Activated CD4-positive, CD25-positive, alpha-beta regulatory T cell treated with anti-CD3 and anti-CD28 coated beads, Interleukin-2, amount 50 U/mL, for 24 hours (primary cell): ENCODE data around the gene IFNAR1.
"Not testable (repeated sequence)": the region's sequence is repeated elsewhere in the genome, so short reads cannot be mapped to it uniquely, and the experiment has no call there.

Experiments
- ATAC-seq, 2 donors: fragments of 150-1000 bp; cut with Tn5 transposase; one replicate each; pipeline ENCODE4 v1.10.0; 2021; ENCODE audit warnings: mild to moderate bottlenecking in 1 of 2, moderate library complexity in 1 of 2

Gene IFNAR1

DNA sequence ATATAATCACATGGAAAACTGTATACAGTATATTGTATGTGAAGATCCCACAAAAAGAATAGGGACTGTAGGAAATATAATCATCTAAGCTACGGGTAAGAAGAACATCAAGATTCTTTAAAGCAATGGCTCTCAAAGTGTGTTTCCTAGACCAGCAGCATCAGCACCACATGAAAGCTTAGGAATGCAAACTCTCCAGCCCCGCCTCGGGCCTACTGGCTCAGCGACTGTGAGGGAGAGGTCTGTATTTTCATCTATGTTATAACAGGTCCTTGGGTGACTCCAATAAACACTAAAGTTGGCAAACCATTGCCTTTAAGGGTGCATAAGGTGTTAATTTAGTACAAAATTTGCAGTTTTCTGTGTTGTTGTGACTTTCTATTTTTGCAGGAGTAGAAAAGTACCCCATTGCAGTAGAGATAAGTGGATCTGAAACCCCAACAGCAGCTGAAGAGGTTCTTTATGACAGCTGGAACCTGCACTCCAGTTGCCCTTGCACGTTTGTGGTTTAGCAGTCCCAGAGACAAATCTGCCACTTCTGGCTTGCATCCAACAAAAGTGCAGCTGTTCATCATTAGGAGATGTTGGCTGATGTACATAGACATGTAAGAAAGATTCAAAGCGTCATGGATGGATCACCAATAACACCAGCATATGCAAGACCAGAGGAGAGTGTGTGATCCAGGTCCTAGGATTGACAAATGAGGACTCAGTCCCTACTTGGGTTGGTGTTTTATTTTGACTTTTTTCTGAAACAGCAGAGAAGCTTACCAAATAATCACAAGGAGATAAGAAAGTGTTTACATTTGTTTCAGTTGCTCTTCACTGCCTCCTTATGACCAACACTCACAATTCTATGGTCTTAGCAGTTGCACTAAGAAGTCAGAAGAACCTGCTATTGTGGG lies 15.9 kb upstream of the IFNAR1 start:
- ATAC-seq = no peak

DNA sequence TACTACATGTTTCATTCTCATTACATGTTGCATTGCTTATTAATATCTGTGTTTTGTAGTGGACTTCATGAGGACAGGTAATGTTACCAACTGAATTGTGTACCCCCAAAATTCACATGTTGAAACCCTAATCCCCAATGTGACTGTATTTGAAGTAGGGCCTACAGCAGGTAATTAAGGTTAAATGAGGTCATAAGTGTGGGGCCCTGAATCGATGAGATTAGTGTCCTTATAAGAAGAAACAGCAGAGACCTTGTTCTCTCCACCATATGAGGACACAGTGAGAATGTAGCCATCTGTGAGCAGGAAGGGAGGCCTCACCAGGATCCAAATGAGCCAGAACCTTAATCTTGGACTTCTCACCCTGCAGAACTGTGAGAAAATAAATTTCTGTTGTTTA lies 15.0 kb upstream of the IFNAR1 start:
- no peak for ATAC-seq

DNA sequence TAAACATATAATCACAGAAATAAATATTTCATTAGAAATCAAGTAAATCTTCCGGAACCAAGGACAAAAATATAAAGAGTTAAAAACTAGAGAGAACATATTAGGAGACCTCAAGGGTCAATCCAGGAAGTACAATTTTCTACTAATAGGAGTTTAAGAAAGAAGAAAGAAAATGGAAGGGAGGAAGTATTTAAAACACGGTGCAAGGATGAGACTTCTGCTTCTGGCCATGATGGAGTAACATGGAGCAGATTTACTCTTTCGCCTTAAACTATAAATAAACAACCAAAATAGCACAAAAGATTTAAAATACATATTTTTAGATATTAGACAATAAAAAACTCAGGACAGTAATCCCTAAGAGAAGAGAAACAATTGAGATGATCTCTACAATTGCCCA lies 12.6 kb upstream of the IFNAR1 start:
- no peak for ATAC-seq

DNA sequence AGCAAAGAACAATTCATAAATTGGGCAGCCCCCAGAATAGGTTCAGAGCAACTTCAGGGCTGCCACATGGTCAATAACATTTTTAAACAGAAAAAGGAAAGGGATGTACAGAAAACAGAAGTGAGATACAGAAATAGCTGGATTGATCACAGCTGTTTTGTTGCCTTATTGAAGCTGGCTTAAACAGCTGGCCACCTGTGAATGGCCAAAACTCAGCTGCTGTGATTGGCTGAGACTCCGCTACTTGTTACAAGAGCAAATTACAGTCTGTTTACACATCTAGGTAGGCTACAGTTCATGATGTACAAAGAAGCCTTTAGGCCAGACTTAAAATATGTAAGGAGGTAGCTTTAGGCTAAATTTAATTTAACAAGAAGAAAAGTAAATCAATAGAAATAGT lies 11.6 kb upstream of the IFNAR1 start:
- no peak for ATAC-seq

DNA sequence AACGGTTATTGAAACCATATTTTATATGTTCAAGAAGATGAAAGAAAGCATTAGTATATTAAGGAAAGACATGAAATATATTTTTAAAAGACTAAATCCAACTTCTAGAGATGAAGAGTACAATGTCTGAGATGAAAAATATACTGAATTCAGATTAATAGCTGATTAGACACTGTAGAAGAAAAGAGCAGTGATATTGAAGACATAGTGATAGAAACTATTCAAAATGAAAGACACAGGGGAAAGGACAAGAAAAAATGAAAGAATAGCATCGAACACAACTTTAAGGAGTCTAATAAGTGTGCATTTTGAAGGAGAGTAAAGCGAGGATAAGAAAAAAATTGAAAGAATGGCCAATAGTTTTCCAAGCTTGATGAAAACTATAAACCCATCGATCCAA lies 11.2 kb upstream of the IFNAR1 start:
- no peak for ATAC-seq

DNA sequence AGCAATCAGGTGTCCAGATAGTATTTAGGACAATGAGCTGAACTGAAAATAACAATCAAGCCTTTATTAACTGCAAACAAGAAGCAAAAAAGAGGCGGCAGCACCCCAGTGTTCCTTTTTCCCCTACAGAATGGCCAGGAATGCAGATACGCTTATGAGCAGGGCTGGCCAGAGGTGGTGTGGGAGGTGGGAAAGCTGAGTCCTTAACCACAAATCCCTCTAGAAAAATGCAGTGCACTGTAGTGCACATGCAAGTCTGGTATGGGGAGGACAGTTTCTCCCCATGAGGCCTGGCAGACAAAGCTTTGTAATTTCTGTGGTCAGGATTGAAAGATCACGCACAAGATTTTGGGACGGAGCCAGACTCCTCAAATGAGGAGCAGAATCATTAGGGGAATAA lies 10.7 kb upstream of the IFNAR1 start:
- no peak for ATAC-seq

DNA sequence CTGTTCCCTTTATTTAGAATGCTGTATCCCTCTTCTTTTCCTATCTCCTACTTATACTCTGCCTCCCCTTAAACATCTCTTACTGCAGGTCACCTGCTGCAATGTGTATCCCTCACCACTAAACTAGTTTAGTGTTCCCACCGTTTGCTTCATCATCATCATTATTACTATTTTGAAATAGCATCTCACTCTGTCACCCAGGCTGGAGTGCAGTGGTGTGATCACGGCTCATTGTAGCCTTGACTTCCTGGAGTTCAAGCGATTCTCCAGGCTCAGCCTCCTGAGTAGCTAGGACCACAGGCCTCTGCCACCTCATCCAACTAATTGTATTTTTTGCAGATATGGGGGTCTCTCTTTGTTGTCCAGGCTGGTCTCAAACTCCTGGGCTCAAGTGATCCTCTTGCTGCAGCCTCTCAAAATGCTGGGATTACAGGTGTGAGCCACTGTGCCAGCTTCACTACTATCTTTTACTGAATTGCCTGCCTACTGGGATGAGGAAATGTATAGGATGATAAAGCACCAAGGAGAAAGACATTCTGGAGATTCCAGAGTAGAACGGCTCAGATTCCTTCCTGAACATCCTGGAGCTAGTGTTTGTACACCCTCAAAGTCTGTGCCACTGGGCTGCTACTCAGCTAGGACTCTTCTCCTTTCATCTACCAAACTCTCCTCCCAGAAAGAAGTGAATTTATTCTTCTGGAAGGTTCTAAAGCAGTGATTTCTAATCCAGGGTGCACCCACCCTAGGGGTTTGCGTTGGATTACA lies 8.6 kb upstream of the IFNAR1 start:
- no peak for ATAC-seq

DNA sequence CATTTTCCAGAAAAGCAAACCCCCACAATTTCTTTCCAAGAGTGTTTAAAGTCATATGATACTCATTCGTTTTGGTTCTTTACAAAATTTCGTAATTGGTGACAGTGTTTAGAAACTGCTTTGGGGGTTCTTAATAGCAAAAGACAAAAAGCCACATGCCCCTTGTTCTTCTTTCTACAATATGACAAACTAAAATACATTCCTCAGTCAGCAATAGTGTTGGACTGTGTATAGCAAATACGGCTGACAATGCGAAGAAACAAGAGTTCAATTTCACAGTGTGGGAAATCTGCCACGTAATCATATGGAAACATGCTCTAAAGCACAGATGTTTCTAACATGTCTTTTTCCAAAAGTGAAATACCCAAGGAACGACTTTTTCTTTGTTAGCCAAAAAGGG lies 7.6 kb upstream of the IFNAR1 start:
- ATAC-seq = no peak

DNA sequence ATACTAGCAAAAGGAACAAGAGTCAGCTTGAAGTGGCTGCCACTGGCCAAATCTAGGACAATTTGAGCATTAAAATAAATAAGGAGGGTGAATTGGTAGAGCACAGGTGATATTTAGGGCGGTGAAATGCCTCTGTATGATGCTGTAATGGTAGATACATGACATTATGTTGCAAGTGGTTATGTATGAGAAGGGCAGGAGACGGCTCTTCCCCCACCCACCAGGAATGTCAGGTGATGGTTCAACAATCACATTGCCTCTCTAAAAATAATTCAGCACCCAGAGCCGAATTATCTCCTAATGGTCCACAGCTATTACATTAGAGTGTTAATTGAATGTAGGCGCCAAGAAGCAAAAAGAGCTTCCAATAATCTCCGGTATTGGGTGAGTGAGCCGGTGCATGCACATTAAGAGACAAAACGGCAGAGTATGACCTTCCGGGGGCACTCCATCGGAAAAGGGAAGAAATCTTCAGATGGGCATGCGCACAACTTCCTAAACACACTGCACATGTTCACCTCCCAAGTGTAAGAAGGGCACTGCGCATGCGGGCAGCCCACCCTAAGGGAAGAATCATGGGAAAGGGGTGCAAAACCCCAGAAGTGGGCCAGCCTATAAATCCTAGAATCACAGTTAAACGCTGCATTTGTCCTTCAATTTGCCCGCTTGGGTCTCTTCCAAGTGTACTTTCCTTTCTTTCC lies 6.8 kb upstream of the IFNAR1 start:
- no peak for ATAC-seq

DNA sequence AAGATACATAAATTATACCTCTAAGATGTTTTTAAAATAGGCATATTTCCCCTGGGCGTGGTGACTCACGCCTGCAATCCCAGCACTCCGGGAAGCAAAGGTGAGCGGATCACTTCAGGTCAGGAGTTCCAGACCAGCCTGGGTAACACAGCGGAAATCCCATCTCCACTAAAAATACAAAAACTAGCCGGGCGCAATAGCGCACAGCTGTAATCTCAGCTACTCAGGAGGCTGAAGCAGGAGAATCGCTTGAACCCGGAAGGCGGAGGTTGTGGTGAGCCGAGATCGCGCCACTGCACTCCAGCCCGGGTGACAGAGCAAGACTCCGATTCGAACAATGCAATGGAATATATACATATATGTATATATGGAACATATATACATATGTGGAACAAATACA lies 3.8 kb upstream of the IFNAR1 start:
- ATAC-seq = not testable (repeated sequence)

DNA sequence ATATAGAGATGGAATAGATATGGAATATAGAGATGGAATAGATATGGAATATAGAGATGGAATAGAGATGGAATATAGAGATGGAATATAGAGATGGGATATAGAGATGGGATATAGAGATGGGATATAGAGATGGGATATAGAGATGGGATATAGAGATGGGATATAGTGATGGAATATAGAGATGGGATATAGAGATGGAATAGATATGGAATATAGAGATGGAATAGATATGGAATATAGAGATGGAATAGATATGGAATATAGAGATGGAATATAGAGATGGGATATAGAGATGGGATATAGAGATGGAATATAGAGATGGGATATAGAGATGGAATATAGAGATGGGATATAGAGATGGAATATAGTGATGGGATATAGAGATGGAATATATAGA lies 1.2 kb upstream of the IFNAR1 start:
- ATAC-seq = not testable (repeated sequence)

DNA sequence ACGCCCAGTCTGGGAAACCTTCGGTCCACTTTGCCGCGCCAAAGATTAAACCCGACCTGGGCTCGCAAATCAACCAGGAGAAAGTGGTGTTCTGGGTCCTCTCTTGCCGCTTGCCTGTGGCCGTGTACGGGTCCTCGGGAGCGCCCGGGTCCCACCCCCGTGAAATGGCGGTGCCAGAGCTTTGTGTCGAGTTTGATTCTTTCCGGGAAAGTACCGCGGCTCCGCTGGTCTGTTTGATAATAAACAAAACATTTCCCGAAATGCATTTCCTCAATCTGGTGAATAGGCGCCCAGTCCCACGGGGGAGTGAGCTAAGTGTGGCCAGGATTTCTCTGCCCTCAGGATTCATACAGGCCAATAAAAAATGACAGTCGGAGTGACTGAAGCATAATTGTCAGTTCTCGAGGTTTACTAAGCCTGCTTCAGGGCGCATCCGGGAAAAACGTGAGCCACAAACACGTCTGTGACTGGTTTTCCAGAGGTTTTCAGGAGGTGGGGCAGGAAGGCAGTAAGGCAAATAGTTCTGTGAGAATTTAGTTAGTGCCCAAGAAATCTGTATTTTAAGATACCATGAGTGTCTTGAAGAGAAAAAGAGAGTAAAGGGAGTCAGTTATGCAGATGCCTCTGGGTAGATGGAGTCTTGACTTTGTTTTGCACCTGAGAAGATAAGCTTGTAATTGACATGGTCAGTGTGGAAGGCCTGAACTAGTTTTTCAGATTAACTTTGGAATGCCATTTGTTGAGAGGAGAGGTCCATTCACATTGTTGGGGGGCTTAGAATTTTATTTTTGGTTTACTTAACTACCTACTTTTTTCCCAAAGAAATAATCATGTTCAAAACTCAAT lies 675 bp downstream of the IFNAR1 start:
- ATAC-seq = peak; percentile 39 to 50

DNA sequence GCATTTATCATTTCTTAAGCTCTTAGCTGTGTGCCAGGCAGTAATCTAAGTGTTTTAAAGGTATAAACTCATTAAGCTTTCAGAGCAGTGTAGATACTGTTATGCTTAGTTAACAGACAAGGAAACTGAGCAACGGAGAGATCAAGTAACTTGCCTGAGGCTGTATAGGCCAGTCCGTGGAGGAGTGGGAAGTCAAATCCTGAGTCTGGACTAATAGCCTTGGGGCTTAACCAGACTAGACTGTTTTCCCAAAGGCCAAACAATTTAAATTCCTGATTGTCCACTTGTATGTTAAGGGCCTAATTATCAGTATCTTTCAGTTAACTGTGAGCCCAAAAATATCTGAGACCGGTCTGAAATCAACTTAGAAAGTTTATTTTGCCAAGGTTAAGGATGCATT lies 2.6 kb downstream of the IFNAR1 start:
- no peak for ATAC-seq

DNA sequence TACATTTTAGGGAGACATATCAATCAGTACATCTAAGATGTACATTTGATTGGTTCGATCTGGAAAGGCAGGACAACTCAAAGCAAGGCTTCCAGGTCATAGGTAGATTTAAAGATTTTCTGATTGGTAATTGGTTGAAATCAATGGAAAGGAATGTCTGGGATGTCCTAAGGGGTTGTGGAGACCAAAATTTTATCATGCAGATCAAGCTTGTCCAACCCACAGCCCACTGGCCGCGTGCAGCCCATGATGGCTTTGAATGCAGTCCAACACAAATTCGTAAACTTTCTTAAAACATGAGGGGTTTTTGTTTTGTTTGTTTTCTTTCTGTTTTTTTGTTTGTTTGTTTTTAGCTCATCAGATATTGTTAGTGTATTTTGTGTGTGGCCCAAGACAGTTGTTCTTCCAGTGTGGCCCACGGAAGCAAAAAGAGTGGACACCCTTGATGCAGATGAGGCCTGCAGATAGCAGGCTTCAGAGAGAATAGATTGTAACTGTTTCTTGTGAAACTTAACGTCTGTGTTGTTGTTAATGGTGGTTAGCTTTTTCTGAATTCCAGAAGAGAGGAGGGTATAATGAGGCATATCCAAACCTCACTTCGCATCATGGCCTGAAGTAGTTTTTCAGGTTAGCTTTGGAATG lies 3.1 kb downstream of the IFNAR1 start:
- no peak for ATAC-seq

DNA sequence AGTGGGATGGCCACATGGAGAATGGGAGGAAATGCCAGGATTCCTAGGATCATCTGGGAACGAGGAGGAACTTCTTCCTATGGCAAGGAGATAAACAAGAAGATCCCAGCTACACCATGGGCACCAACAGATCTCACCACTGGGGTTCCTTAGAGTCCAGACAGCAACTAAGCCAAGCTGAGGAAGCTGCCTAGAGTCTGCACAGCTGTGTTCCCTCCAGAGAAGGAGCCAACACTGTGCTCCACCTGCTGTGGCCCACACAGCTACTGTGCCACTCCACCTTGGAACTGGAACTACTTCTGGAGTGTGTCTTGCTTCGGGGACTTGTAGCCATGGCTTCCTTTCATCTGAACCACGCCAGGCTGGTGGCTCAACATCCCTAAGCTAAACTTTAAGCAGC lies 6.0 kb downstream of the IFNAR1 start:
- no peak for ATAC-seq

DNA sequence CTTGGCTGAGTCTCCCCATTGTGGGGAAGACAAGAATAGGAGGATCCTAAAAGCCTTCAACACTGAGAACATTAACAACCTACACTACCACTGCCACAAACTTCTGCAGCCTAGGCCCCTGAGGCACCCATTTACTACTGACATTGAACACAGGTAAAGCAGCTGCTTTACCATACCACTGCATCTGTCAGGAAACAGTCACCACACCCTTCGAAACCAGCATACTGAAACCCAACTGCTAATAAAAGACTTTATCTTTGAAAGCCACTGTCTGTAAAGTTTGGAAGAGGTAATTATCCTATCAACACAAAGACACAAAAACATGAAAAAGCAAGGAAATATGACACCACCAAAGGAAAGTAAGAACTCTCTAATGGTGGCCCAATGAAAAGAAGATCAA lies 7.4 kb downstream of the IFNAR1 start:
- peak; percentile 48 to 63 for ATAC-seq

DNA sequence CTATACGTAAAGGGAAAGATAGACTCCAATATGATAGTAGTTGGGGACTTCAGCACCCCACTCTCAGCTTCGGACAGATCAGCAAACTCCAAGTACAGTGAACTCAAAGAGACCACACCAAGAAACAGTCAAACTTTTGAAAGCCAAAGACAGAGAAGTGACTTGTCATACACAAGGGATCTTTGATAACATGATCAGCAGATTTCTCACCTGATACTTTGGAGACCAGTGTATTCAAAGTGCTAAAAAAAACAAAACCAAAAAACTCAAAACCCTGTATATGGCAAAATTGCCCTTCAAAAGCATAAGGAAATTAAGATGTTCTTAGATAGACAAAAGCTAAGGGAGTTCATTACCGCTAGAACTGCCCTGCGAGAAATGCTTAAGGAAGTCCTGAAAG lies 9.4 kb downstream of the IFNAR1 start:
- no peak for ATAC-seq

DNA sequence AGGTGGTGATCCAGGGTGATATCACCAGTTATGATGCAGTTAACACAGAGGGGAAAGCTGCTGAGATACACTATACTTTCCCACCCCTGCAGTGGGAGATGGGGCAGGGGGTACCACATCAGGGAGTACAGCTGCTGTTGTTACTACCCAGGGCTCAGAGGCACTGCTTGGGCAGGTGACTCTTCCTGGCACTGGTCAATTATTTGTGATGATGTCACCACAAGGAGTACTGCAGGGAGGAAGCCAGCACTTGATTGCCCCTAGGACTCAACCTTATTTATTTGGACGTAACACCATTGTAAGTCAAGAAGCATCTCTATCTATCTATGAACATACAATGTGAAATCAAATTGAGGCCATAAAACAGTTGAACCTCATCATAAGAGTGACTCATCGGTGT lies 10.1 kb downstream of the IFNAR1 start:
- ATAC-seq = peak in 1 of 2 donors; percentile 17

DNA sequence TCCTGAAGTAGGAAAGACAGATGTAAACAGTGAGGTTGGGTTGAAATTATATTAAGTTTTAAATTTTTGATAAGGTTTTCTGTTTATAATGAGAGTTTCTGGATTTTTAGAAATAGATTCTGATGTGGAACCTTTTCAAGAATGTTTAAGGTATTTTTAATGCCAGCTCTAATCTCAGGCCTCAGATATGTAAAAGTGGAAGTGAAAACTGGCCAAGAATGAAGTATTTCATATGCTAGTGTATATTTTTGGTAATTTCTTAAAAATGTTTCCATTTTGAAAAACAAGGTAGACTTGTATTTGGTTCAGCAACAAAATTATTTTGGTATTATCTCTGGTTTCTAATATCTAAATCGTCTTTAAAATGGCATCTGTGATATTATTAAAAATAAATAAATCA lies 14.4 kb downstream of the IFNAR1 start:
- ATAC-seq = no peak

DNA sequence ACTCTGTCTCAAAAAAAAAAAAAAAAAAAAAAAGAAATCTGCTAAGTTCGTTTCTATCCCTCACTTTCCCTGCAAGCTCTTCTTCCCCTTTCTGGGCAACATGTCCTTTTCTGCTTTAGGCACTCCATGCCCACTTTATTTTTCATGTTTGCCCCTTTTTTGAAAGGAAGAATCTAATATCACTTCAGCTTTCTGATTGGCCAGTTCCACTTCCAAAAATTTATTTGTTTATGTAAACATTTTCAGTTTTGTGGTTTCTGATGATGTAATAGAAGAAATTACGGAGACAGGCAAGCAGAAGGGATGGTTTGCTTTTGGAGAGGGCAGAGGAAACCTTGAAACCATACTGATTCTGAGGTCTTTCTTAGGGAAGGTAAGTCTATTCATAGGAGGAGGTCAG lies 15.1 kb downstream of the IFNAR1 start:
- no peak for ATAC-seq

DNA sequence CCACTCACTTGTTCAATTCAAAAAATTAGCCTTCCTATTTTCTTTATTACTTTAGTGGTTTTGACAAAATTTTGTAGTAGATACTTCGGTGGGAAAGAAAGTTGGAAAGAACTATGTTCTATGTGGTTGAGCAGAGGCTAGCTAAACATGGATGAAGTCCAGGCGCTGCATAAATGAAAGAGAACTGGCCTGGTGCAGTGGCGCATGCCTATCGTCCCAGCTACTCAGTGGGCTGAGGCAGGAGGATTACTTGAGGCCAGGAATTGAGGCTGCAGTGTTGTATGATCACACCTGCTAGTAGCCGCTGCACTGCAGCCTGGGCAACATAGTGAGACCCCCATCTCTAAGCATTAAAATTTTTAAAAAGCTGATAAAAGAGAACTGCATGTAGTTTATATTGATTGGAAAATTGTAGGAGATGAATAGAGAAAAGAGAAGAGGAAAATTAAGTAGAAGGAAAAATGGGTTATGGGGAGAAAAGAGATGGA lies 21.0 kb downstream of the IFNAR1 start:
- no peak for ATAC-seq

DNA sequence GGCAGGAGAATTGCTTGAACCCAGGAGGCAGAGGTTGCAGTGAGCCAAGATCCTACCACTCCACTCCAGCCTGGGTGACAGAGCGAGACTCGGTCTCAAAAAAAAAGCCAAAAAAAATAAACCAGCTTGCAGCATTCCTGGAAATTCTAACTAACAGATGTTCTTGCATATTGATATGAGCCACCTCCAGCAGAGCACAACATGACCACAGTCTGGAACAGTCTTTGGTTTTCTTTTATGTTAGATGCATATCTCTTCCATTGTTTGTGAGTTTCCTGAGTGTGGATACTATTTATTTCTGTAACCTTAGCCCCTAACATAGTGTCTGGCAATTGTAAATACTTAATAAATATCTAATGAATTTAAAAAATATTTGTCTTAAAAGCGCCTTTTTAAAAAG lies 23.9 kb downstream of the IFNAR1 start:
- ATAC-seq = no peak
